Keratinocyte (primary cell): Measurements from ENCODE around the gene ADAMTS13. TPM values are rescaled to one million over a fixed set of nuclear protein-coding genes. Genes with fewer than 3 reads are reported as not detected.

Source experiments
- DNase-seq: peaks from one replicate; pipeline ENCODE4 v3.0.0-alpha.2; 2011; ENCODE audit warnings: low read depth, missing footprints, low spot score
- FAIRE-seq: peaks from 2 replicates; lab custom pipeline; 2011; peaks lifted over from hg19 to GRCh38; lab: Jason Lieb, UNC
- H2AFZ ChIP-seq: 2 replicates; pipeline ENCODE4 v1.6.0; 2012; ENCODE audit warnings: low read length, control low read depth, inconsistent platforms; ENCODE audit not compliant: control insufficient read depth
- H3K27ac ChIP-seq: 2 replicates; pipeline ENCODE4 v1.5.1; 2011; ENCODE audit warnings: low read length; ENCODE audit not compliant: control insufficient read depth, insufficient read depth
- H3K27me3 ChIP-seq: 3 replicates; pipeline ENCODE4 v1.6.0; 2011; ENCODE audit warnings: low read length; ENCODE audit not compliant: control insufficient read depth, insufficient read depth; ENCODE audit errors: extremely low read depth
- H3K36me3 ChIP-seq, 2 experiments: 2 replicates in 1 of 2; 3 replicates in 1 of 2; pipeline ENCODE4 v1.5.1; 2011; ENCODE audit warnings: low read length in 2 of 2, mild to moderate bottlenecking in 1 of 2; ENCODE audit not compliant: control insufficient read depth in 2 of 2, insufficient read depth in 2 of 2; ENCODE audit errors: extremely low read depth in 1 of 2
- H3K4me1 ChIP-seq: 3 replicates; pipeline ENCODE4 v1.5.1; 2011; ENCODE audit warnings: low read length; ENCODE audit not compliant: control insufficient read depth, insufficient read depth; ENCODE audit errors: extremely low read depth
- H3K4me2 ChIP-seq: 3 replicates; pipeline ENCODE4 v1.6.0; 2011; ENCODE audit warnings: low read depth, low read length; ENCODE audit not compliant: control insufficient read depth, insufficient read depth; ENCODE audit errors: extremely low read depth
- H3K4me3 ChIP-seq, 3 experiments: fragments of 200-600 bp in 1 of 3; sonication (generic) in 1 of 3; 2 replicates in 2 of 3; 3 replicates in 1 of 3; pipeline ENCODE4 v1.5.1; 2011 to 2016; ENCODE audit warnings: low read length in 3 of 3, mild to moderate bottlenecking in 3 of 3, control low read depth in 2 of 3, inconsistent platforms in 1 of 3, low read depth in 1 of 3, mixed read lengths in 1 of 3, mixed run types in 1 of 3, moderate library complexity in 1 of 3; ENCODE audit not compliant: control insufficient read depth in 2 of 3, insufficient read depth in 2 of 3; ENCODE audit errors: extremely low read depth in 1 of 3
- H3K79me2 ChIP-seq: 2 replicates; pipeline ENCODE4 v1.6.0; 2012; ENCODE audit warnings: low read length; ENCODE audit not compliant: control insufficient read depth, insufficient read depth
- H3K9ac ChIP-seq: 3 replicates; pipeline ENCODE4 v1.6.0; 2011; ENCODE audit warnings: low read length; ENCODE audit not compliant: control insufficient read depth, insufficient read depth; ENCODE audit errors: extremely low read depth
- H3K9me1 ChIP-seq: 3 replicates; pipeline ENCODE4 v1.6.0; 2011; ENCODE audit warnings: low read length; ENCODE audit not compliant: control insufficient read depth, insufficient read depth; ENCODE audit errors: extremely low read depth
- H3K9me3 ChIP-seq: 2 replicates; pipeline ENCODE4 v1.5.1; 2012; ENCODE audit warnings: low read depth, low read length; ENCODE audit not compliant: control insufficient read depth
- H4K20me1 ChIP-seq: 3 replicates; pipeline ENCODE4 v1.6.0; 2011; ENCODE audit warnings: low read length; ENCODE audit not compliant: control insufficient read depth, insufficient read depth; ENCODE audit errors: extremely low read depth
- CTCF ChIP-seq, 3 experiments: IDR thresholded peaks in 1 of 3; conservative IDR thresholded peaks in 1 of 3; optimal IDR thresholded peaks in 1 of 3; 2 replicates in 2 of 3; 3 replicates in 1 of 3; pipeline versions ENCODE3 to v1.5.1; 2011; ENCODE audit warnings: low read length in 3 of 3, mild to moderate bottlenecking in 3 of 3, moderate library complexity in 2 of 3, control low read depth in 1 of 3, inconsistent platforms in 1 of 3; ENCODE audit not compliant: insufficient read depth in 2 of 3; ENCODE audit errors: extremely low read depth in 1 of 3
- EZH2 ChIP-seq: IDR thresholded peaks from one replicate; pipeline ENCODE4 v1.6.1; 2012; ENCODE audit warnings: inconsistent platforms, mild to moderate bottlenecking, low read length, moderate library complexity
- dilution Hi-C: fragments of 300-500 bp; cut with MboI; formaldehyde crosslinking; loops from one replicate; pipeline ENCODE4 v1.7.0; 2020; ENCODE audit warnings: low sequenced_read_pairs; ENCODE audit not compliant: extremely low pct_ligation_motif_present
- polyA plus RNA-seq, 5 experiments: library from polyadenylated mRNA; depleted of rRNA in 3 of 5; stranded (reverse) in 3 of 5; stranded (forward) in 1 of 5; unstranded in 1 of 5; fragments of >200 nt; gene quantifications; 1 replicate in 1 of 5; 2 replicates in 3 of 5; 3 replicates in 1 of 5; pipeline versions ENCODE4 v1.2.1 to v1.2.3, GENCODE V29; 2011 to 2012; ENCODE audit warnings: missing spikeins in 2 of 5, low read depth in 1 of 5, low replicate concordance in 1 of 5

The ADAMTS13 gene
- polyA plus RNA-seq, 1 donor (not counting 4 experiments of a cell fraction or from before 2014, with no cell fraction given) = 1.1 TPM

- no peak for FAIRE-seq
- H3K36me3 ChIP-seq = peaks cover 21 to 40% of the 10 kb centered on the region in 2 experiments
- dilution Hi-C loops = no loop called here
- H2AFZ ChIP-seq = no peak overlapping the region
- H3K27ac ChIP-seq = no peak overlapping the region
- H3K9me3 ChIP-seq = no peaks in the 10 kb centered on the region
- DNase-seq = no peak
- TF ChIP-seq EZH2 (no peak), CTCF (optimal IDR thresholded peaks at IDR 0.05 in 1 of 3, IDR thresholded peaks at IDR 0.05 in 1 of 3, conservative IDR thresholded peaks at IDR 0.05 in 1 of 3; ENCODE audit: extremely low read depth in 1 of 3, insufficient read depth in 2 of 3, low read length in 3 of 3) (no peak)
- no peak overlapping the region for H3K4me2 ChIP-seq
- H3K4me3 ChIP-seq = no peak overlapping the region
- peaks cover 21% of the 10 kb centered on the region for H3K4me1 ChIP-seq
- peaks cover 23% of the 10 kb centered on the region for H3K79me2 ChIP-seq
- no peaks in the 10 kb centered on the region for H3K27me3 ChIP-seq
- H4K20me1 ChIP-seq = peaks cover 3% of the 10 kb centered on the region
- peaks cover 3% of the 10 kb centered on the region for H3K9me1 ChIP-seq
- no peak overlapping the region for H3K9ac ChIP-seq
These were observed 53.3 kb downstream of the ADAMTS13 start for GRCh38 chr9:133475292-133476012.

GRCh38 chr9:133476036-133476931 is 54.1 kb downstream of the ADAMTS13 start:
- peaks cover 21 to 40% of the 10 kb centered on the region in 2 experiments for H3K36me3 ChIP-seq

More at GRCh38 chr9:133476036-133476931, 54.1 kb downstream of the ADAMTS13 start:
- dilution Hi-C loops = no loop called here
- Histone ChIP-seq H2AFZ (no peak overlapping the region), H3K9me3 (no peaks in the 10 kb centered on the region), H4K20me1 (peaks cover 3% of the 10 kb centered on the region), H3K9ac (no peak overlapping the region), H3K27ac (no peak overlapping the region), H3K4me3 (no peak overlapping the region), H3K4me1 (peaks cover 21% of the 10 kb centered on the region), H3K4me2 (no peak overlapping the region), H3K9me1 (peaks cover 3% of the 10 kb centered on the region), H3K27me3 (no peaks in the 10 kb centered on the region), H3K79me2 (peaks cover 23% of the 10 kb centered on the region)
- DNase-seq (no peak), FAIRE-seq (no peak)
- TF ChIP-seq EZH2 = no peak
- no peak for TF ChIP-seq CTCF (optimal IDR thresholded peaks at IDR 0.05 in 1 of 3, IDR thresholded peaks at IDR 0.05 in 1 of 3, conservative IDR thresholded peaks at IDR 0.05 in 1 of 3; ENCODE audit: extremely low read depth in 1 of 3, insufficient read depth in 2 of 3, low read length in 3 of 3)
